MCF 10A (cell line): ENCODE results near the gene APOA1. TPM values are rescaled to one million over a fixed set of nuclear protein-coding genes. Genes with fewer than 3 reads are reported as not detected.
"Not testable (repeated sequence)": the region's sequence is repeated elsewhere in the genome, so short reads cannot be mapped to it uniquely, and the experiment has no call there.

Experiments used
- BruUV-seq: library from RNA; stranded (reverse); fragments of 400-500 nt; replicated peaks from 2 replicates; lab custom pipeline; 2021; lab: Mats Ljungman, UMichigan
- CTCF ChIA-PET: fragments of 300-600 bp; sonication (Branson Sonifier 250); formaldehyde crosslinking; extraction: SDS; loops from one replicate; lab custom pipeline; 2021; ENCODE audit warnings: antibody characterized with exemption, inconsistent platforms; lab: Yijun Ruan, JAX
- POLR2A ChIA-PET: fragments of 300-600, 350-650 bp; sonication (Branson Sonifier 250); formaldehyde crosslinking; extraction: SDS; loops from one replicate; lab custom pipeline; 2020; ENCODE audit warnings: antibody characterized with exemption, inconsistent platforms; lab: Yijun Ruan, JAX
- DNase-seq: peaks from one replicate; pipeline ENCODE4 v3.0.0-alpha.2; 2018; ENCODE audit not compliant: unreplicated experiment
- H3K27ac Mint-ChIP-seq: one replicate; pipeline ENCODE4 v1.8.0; 2022; ENCODE audit warnings: mild to moderate bottlenecking, low read depth, mixed read lengths; ENCODE audit not compliant: unreplicated experiment
- H3K27me3 Mint-ChIP-seq: one replicate; pipeline ENCODE4 v1.8.0; 2022; ENCODE audit warnings: mixed read lengths; ENCODE audit not compliant: insufficient read depth, unreplicated experiment
- H3K36me3 Mint-ChIP-seq: one replicate; pipeline ENCODE4 v1.8.0; 2022; ENCODE audit warnings: mild to moderate bottlenecking, moderate library complexity, mixed read lengths; ENCODE audit not compliant: insufficient read depth, unreplicated experiment
- H3K4me1 Mint-ChIP-seq: one replicate; pipeline ENCODE4 v1.8.0; 2022; ENCODE audit warnings: mixed read lengths; ENCODE audit not compliant: insufficient read depth, unreplicated experiment
- H3K4me3 Mint-ChIP-seq: one replicate; pipeline ENCODE4 v1.8.0; 2022; ENCODE audit warnings: mild to moderate bottlenecking, moderate library complexity, mixed read lengths; ENCODE audit not compliant: unreplicated experiment
- H3K9me3 Mint-ChIP-seq: one replicate; pipeline ENCODE4 v1.8.0; 2022; ENCODE audit warnings: mixed read lengths; ENCODE audit not compliant: unreplicated experiment
- intact Hi-C: fragments of 100-400 bp; cut with micrococcal nuclease; formaldehyde crosslinking; loops from 2 replicates; pipeline ENCODE4 v1.14.1; 2022
- total RNA-seq: library from RNA; stranded (reverse); gene quantifications from 2 replicates; pipeline ENCODE4 v1.2.3, GENCODE V29; 2022
- TF ChIP-seq, protein P1 (sequence below): fragments of 200-600 bp; IDR thresholded peaks from one replicate; pipeline ENCODE4 v1.8.0; 2022; ENCODE audit warnings: antibody characterized with exemption, mild to moderate bottlenecking; ENCODE audit not compliant: unreplicated experiment

The APOA1 gene
- total RNA-seq, 1 experiment from 2014 or later, result not detected

GRCh38 chr11:116836632-116836991, 810 bp downstream of the APOA1 start:
- no peaks in the 10 kb centered on the region for H3K4me1 Mint-ChIP-seq
- TF ChIP-seq, protein P1, sequence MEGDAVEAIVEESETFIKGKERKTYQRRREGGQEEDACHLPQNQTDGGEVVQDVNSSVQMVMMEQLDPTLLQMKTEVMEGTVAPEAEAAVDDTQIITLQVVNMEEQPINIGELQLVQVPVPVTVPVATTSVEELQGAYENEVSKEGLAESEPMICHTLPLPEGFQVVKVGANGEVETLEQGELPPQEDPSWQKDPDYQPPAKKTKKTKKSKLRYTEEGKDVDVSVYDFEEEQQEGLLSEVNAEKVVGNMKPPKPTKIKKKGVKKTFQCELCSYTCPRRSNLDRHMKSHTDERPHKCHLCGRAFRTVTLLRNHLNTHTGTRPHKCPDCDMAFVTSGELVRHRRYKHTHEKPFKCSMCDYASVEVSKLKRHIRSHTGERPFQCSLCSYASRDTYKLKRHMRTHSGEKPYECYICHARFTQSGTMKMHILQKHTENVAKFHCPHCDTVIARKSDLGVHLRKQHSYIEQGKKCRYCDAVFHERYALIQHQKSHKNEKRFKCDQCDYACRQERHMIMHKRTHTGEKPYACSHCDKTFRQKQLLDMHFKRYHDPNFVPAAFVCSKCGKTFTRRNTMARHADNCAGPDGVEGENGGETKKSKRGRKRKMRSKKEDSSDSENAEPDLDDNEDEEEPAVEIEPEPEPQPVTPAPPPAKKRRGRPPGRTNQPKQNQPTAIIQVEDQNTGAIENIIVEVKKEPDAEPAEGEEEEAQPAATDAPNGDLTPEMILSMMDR, result no peak
- intact Hi-C loops, result loop anchor here (1.0 to 2.0 kb wide), 3 partner anchors 45 to 270 kb away; partner anchors contain the start of gene APOA5
- H3K9me3 Mint-ChIP-seq, result no peaks in the 10 kb centered on the region
- ChIA-PET CTCF (interaction anchor here (0.6 to 7.0 kb wide), 31 partner anchors 11 to 517 kb away, joined by 3 to 124 read pairs (median 4); partner anchors contain the start of genes APOA5 and ZPR1), POLR2A (interaction anchor here (0.6 to 1.6 kb wide), 5 partner anchors 16 to 65 kb away, joined by 4 to 13 read pairs (median 6); partner anchors contain the start of genes BUD13 and ZPR1)
- H3K27ac Mint-ChIP-seq, result no peak overlapping the region
- no peaks in the 10 kb centered on the region for H3K27me3 Mint-ChIP-seq
- H3K36me3 Mint-ChIP-seq, result peaks cover 5% of the 10 kb centered on the region
- H3K4me3 Mint-ChIP-seq, result no peak overlapping the region
- no peak for DNase-seq
- BruUV-seq, result no TSS peak

DNA sequence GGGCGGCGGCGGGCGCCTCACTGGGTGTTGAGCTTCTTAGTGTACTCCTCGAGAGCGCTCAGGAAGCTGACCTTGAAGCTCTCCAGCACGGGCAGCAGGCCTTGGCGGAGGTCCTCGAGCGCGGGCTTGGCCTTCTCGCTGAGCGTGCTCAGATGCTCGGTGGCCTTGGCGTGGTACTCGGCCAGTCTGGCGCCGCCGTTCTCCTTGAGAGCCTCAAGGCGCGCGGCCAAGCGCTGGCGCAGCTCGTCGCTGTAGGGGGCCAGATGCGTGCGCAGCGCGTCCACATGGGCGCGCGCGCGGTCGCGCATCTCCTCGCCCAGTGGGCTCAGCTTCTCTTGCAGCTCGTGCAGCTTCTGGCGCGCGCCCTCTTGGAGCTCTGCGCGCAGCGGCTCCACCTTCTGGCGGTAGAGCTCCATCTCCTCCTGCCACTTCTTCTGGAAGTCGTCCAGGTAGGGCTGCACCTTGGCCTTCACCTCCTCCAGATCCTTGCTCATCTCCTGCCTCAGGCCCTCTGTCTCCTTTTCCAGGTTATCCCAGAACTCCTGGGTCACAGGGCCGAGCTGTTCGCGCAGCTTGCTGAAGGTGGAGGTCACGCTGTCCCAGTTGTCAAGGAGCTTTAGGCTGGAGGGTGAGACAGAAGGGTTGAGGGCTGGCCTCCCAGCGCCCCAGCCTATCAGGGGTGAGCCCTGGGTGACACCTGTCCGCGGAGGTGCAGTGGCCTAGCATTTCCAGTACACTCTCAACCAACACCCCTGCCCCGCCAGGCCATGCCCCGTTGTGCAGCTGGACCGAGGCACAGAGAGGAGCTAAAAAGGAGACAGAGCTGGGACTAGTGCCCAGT, 1.4 kb downstream of the APOA1 start:
- Mint-ChIP-seq H3K4me1 (no peaks in the 10 kb centered on the region), H3K27me3 (no peaks in the 10 kb centered on the region), H3K36me3 (peaks cover 5% of the 10 kb centered on the region), H3K4me3 (peak overlapping the region; percentile 43), H3K9me3 (no peaks in the 10 kb centered on the region), H3K27ac (no peak overlapping the region)
- intact Hi-C loops, result loop anchor here (1.0 to 2.0 kb wide), 3 partner anchors 45 to 270 kb away; partner anchors contain the start of gene APOA5
- TF ChIP-seq, protein P1, result peak; percentile 67
- ChIA-PET POLR2A (interaction anchor here (0.5 to 1.6 kb wide), 10 partner anchors 16 to 1504 kb away, joined by 3 to 13 read pairs (median 4); partner anchors contain the start of genes BUD13 and ZPR1), CTCF (interaction anchor here (0.6 to 7.0 kb wide), 44 partner anchors 10 to 1511 kb away, joined by 3 to 124 read pairs (median 4); partner anchors contain the start of genes APOA5, BUD13, PCSK7 and ZPR1)
- peak; percentile 95 for DNase-seq
- no TSS peak for BruUV-seq

GRCh38 chr11:116835042-116835772, 2.2 kb downstream of the APOA1 start:
- Mint-ChIP-seq H3K27me3 (no peaks in the 10 kb centered on the region), H3K27ac (no peak overlapping the region), H3K36me3 (peaks cover 5% of the 10 kb centered on the region), H3K9me3 (no peaks in the 10 kb centered on the region), H3K4me1 (no peaks in the 10 kb centered on the region), H3K4me3 (no peak overlapping the region)
- BruUV-seq, result no TSS peak
- CTCF ChIA-PET, result interaction anchor here (0.6 to 7.0 kb wide), 33 partner anchors 11 to 1510 kb away, joined by 3 to 124 read pairs (median 5); partner anchors contain the start of genes APOA5, BUD13 and ZPR1
- no peak for DNase-seq
- intact Hi-C loops, result no loop called here
- TF ChIP-seq, protein P1, result no peak
- POLR2A ChIA-PET, result interaction anchor here (0.5 to 1.6 kb wide), 9 partner anchors 22 to 1505 kb away, joined by 3 to 13 read pairs (median 3); partner anchors contain the start of genes BUD13 and ZPR1

DNA sequence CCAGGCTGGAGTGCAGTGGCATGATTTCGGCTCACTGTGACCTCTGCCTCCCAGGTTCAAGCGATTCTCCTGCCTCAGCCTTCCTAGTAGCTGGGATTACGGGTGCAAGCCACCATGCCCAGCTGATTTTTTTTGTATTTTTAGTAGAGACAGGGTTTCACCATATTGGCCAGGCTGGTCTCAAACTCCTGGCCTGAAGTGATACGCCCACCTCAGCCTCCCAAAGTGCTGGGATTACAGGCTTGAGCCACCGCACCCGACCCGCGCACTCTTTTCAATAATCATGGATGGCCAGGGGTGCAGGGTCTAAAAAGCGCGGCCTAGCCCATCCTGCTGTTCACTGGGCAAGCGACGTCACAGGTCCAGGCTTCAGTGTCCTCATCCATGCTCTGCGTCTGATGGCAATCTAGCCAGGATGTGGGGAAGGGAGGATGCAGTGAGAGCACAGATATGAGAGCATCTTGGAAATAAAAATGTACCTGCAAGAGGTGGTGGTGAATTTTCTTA, 2.8 kb downstream of the APOA1 start:
- intact Hi-C loops, H3K4me3 Mint-ChIP-seq, BruUV-seq, H3K9me3 Mint-ChIP-seq, DNase-seq, H3K36me3 Mint-ChIP-seq, H3K27ac Mint-ChIP-seq, H3K27me3 Mint-ChIP-seq, H3K4me1 Mint-ChIP-seq: not testable (repeated sequence)
- ChIA-PET CTCF (interaction anchor here (1.1 to 7.0 kb wide), 4 partner anchors 24 to 270 kb away, joined by 3 to 124 read pairs (median 4); partner anchors contain the start of genes APOA5 and ZPR1), POLR2A (interaction anchor here (0.7 kb wide), 1 partner anchor 99 kb away, joined by 3 read pairs; no protein-coding TSS in a partner anchor)
